Liver (tissue), 9 donors: ENCODE measurements around the gene CDCA4. TPM values are rescaled to one million over a fixed set of nuclear protein-coding genes. Genes with fewer than 3 reads are reported as not detected.

Experiments
- DNase-seq: peaks from one replicate; pipeline ENCODE4 v3.0.0-alpha.2; 2017; ENCODE audit warnings: low spot score
- H3K27ac ChIP-seq, 2 donors: one replicate each; pipeline ENCODE4 v1.7.0; 2013; ENCODE audit warnings: inconsistent platforms in 2 of 2, low read length in 2 of 2, control low read depth in 1 of 2, low read depth in 1 of 2, mild to moderate bottlenecking in 1 of 2
- H3K27me3 ChIP-seq, 4 donors: one replicate each; pipeline versions ENCODE4 v1.6.1 to v1.7.0; 2013; ENCODE audit warnings: low read length in 3 of 4, inconsistent platforms in 1 of 4, mild to moderate bottlenecking in 1 of 4, moderate library complexity in 1 of 4; ENCODE audit not compliant: control insufficient read depth in 4 of 4, insufficient read depth in 4 of 4
- H3K36me3 ChIP-seq, 4 donors: one replicate each; pipeline versions ENCODE4 v1.6.1 to v1.7.0; 2013; ENCODE audit warnings: low read length in 3 of 4, mild to moderate bottlenecking in 3 of 4, low read depth in 1 of 4, moderate library complexity in 1 of 4; ENCODE audit not compliant: control insufficient read depth in 4 of 4, insufficient read depth in 3 of 4
- H3K4me1 ChIP-seq, 4 donors: one replicate each; pipeline versions ENCODE4 v1.6.1 to v1.7.0; 2013; ENCODE audit warnings: low read length in 3 of 4, mild to moderate bottlenecking in 3 of 4, moderate library complexity in 1 of 4; ENCODE audit not compliant: control insufficient read depth in 4 of 4, insufficient read depth in 4 of 4
- H3K4me3 ChIP-seq, 3 donors: one replicate each; pipeline versions ENCODE4 v1.6.1 to v1.7.0; 2013; ENCODE audit warnings: low read length in 3 of 3, control low read depth in 1 of 3, low read depth in 1 of 3, mild to moderate bottlenecking in 1 of 3
- H3K9ac ChIP-seq, 2 donors: one replicate each; pipeline ENCODE4 v1.7.0; 2013; ENCODE audit warnings: low read length in 2 of 2, mild to moderate bottlenecking in 2 of 2, moderate library complexity in 2 of 2, control low read depth in 1 of 2, low read depth in 1 of 2
- H3K9me3 ChIP-seq, 4 donors: one replicate each; pipeline versions ENCODE4 v1.6.1 to v1.7.0; 2013; ENCODE audit warnings: low read length in 3 of 4; ENCODE audit not compliant: control insufficient read depth in 4 of 4
- ATF3 ChIP-seq: IDR thresholded peaks from 2 replicates; pipeline ENCODE4 v1.6.1; 2016; ENCODE audit warnings: antibody characterized with exemption
- EGR1 ChIP-seq, 2 donors: IDR thresholded peaks; 2 replicates each; pipeline ENCODE4 v1.6.1; 2016 to 2018; ENCODE audit warnings: antibody characterized with exemption in 2 of 2, low read depth in 2 of 2
- FOXA1 ChIP-seq: IDR thresholded peaks from 2 replicates; pipeline ENCODE4 v1.6.1; 2016; ENCODE audit warnings: antibody characterized with exemption
- FOXA2 ChIP-seq: IDR thresholded peaks from 2 replicates; pipeline ENCODE4 v1.6.1; 2016; ENCODE audit warnings: antibody characterized with exemption
- GABPA ChIP-seq, 2 donors: IDR thresholded peaks in 1 of 2; conservative IDR thresholded peaks in 1 of 2; 2 replicates each; pipeline ENCODE4 v1.6.1; 2016; ENCODE audit warnings: antibody characterized with exemption in 2 of 2, mild to moderate bottlenecking in 1 of 2, moderate library complexity in 1 of 2
- HNF4A ChIP-seq, 2 donors: conservative IDR thresholded peaks; 2 replicates each; pipeline ENCODE4 v1.6.1; 2016; ENCODE audit warnings: antibody characterized with exemption in 2 of 2, mild to moderate bottlenecking in 2 of 2
- HNF4G ChIP-seq: IDR thresholded peaks from 2 replicates; pipeline ENCODE4 v1.6.1; 2016; ENCODE audit warnings: antibody characterized with exemption
- JUND ChIP-seq, 2 donors: IDR thresholded peaks; 2 replicates each; pipeline ENCODE4 v1.6.1; 2016; ENCODE audit warnings: antibody characterized with exemption in 2 of 2
- NR2F2 ChIP-seq: IDR thresholded peaks from 2 replicates; pipeline ENCODE4 v1.6.1; 2016; ENCODE audit warnings: antibody characterized with exemption
- RAD21 ChIP-seq, 2 donors: IDR thresholded peaks; 2 replicates each; pipeline ENCODE4 v1.6.1; 2016; ENCODE audit warnings: antibody characterized with exemption in 2 of 2, mild to moderate bottlenecking in 2 of 2
- RXRA ChIP-seq, 2 donors: IDR thresholded peaks; 2 replicates each; pipeline ENCODE4 v1.6.1; 2017 to 2018; ENCODE audit warnings: antibody characterized with exemption in 2 of 2, mild to moderate bottlenecking in 1 of 2
- SP1 ChIP-seq: IDR thresholded peaks from 2 replicates; pipeline ENCODE4 v1.6.1; 2018; ENCODE audit warnings: antibody characterized with exemption, mild to moderate bottlenecking
- TAF1 ChIP-seq: conservative IDR thresholded peaks from 2 replicates; pipeline ENCODE4 v1.6.1; 2016; ENCODE audit warnings: antibody characterized with exemption, mild to moderate bottlenecking
- YY1 ChIP-seq: IDR thresholded peaks from 2 replicates; pipeline ENCODE4 v1.6.1; 2016; ENCODE audit warnings: antibody characterized with exemption, mild to moderate bottlenecking
- WGBS: extraction: QIAGEN DNeasy Blood & Tissue Kit; methylation state at CpG from one replicate; pipeline ENCODE4 v1.1.7; 2013; 5-methylcytosine and 5-hydroxymethylcytosine counted together
- polyA plus RNA-seq, 2 donors: library from polyadenylated mRNA; stranded (reverse) in 1 of 2; unstranded in 1 of 2; fragments of 200-250 nt in 1 of 2; fragments of >200 nt in 1 of 2; fragmentation: Nextera tagmentation in 1 of 2; extraction: Ambion mirVana in 1 of 2; gene quantifications; one replicate each; pipeline versions ENCODE4 v1.2.1 to v1.2.3, GENCODE V29; 2013 to 2015
- total RNA-seq, 2 donors: library from RNA; depleted of rRNA; stranded (reverse); fragments of >200 nt; gene quantifications; one replicate each; pipeline ENCODE4 v1.2.3, GENCODE V29; 2014
- TF ChIP-seq, protein P1 (sequence below): fragments of 150-350 bp; IDR thresholded peaks from 2 replicates; pipeline ENCODE4 v1.5.1; 2017; ENCODE audit warnings: improper control_type of control experiment, low read depth, low read length; ENCODE audit not compliant: missing input control
- TF ChIP-seq, protein P2 (sequence below): IDR thresholded peaks from 2 replicates; pipeline ENCODE4 v1.6.1; 2016; ENCODE audit warnings: antibody characterized with exemption
- TF ChIP-seq, protein P3 (sequence below): IDR thresholded peaks from 2 replicates; pipeline ENCODE4 v1.6.1; 2016; ENCODE audit warnings: antibody characterized with exemption
- donor health status: healthy.
- donor health status: healthy.
- donor health status: healthy.
- donor health status: healthy.
- donor health status: healthy.

CDCA4 gene
- total and polyA plus RNA-seq, 4 donors = 1.2 to 34.5 (median 2.7) TPM

GRCh38 chr14:104969741-104970230, 51.1 kb downstream of the CDCA4 start (continued):
- TF ChIP-seq JUND (IDR thresholded peaks at IDR 0.05) (no peak), FOXA1 (no peak), TAF1 (no peak)

GRCh38 chr14:104968541-104969401, 52.1 kb downstream of the CDCA4 start:
- no peak for TF ChIP-seq EGR1 (IDR thresholded peaks at IDR 0.05; ENCODE audit: low read depth in 2 of 2)
- TF ChIP-seq JUND (IDR thresholded peaks at IDR 0.05) = no peak
- TF ChIP-seq, protein P1, sequence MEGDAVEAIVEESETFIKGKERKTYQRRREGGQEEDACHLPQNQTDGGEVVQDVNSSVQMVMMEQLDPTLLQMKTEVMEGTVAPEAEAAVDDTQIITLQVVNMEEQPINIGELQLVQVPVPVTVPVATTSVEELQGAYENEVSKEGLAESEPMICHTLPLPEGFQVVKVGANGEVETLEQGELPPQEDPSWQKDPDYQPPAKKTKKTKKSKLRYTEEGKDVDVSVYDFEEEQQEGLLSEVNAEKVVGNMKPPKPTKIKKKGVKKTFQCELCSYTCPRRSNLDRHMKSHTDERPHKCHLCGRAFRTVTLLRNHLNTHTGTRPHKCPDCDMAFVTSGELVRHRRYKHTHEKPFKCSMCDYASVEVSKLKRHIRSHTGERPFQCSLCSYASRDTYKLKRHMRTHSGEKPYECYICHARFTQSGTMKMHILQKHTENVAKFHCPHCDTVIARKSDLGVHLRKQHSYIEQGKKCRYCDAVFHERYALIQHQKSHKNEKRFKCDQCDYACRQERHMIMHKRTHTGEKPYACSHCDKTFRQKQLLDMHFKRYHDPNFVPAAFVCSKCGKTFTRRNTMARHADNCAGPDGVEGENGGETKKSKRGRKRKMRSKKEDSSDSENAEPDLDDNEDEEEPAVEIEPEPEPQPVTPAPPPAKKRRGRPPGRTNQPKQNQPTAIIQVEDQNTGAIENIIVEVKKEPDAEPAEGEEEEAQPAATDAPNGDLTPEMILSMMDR = no peak
- TF ChIP-seq FOXA2 = no peak
- TF ChIP-seq, protein P2, sequence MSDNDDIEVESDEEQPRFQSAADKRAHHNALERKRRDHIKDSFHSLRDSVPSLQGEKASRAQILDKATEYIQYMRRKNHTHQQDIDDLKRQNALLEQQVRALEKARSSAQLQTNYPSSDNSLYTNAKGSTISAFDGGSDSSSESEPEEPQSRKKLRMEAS = no peak
- no peak for TF ChIP-seq TAF1
- TF ChIP-seq HNF4A (conservative IDR thresholded peaks at IDR 0.05) = no peak
- no peak for TF ChIP-seq HNF4G
- TF ChIP-seq, protein P3, sequence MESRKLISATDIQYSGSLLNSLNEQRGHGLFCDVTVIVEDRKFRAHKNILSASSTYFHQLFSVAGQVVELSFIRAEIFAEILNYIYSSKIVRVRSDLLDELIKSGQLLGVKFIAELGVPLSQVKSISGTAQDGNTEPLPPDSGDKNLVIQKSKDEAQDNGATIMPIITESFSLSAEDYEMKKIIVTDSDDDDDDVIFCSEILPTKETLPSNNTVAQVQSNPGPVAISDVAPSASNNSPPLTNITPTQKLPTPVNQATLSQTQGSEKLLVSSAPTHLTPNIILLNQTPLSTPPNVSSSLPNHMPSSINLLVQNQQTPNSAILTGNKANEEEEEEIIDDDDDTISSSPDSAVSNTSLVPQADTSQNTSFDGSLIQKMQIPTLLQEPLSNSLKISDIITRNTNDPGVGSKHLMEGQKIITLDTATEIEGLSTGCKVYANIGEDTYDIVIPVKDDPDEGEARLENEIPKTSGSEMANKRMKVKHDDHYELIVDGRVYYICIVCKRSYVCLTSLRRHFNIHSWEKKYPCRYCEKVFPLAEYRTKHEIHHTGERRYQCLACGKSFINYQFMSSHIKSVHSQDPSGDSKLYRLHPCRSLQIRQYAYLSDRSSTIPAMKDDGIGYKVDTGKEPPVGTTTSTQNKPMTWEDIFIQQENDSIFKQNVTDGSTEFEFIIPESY = no peak
- TF ChIP-seq RAD21 (IDR thresholded peaks at IDR 0.05) = no peak
- Histone ChIP-seq H3K9ac (no peak overlapping the region), H3K9me3 (no peaks in the 10 kb centered on the region), H3K36me3 (no peaks in the 10 kb centered on the region), H3K27me3 (peaks cover 0 to 3% (median under 1%) of the 10 kb centered on the region in 4 donors), H3K4me3 (no peak overlapping the region), H3K27ac (no peak overlapping the region), H3K4me1 (peaks cover 0 to 4% (median under 1%) of the 10 kb centered on the region in 4 donors)
- 48% methylated on average over 21 of the region's 21 CpGs for WGBS
- no peak for DNase-seq

DNA sequence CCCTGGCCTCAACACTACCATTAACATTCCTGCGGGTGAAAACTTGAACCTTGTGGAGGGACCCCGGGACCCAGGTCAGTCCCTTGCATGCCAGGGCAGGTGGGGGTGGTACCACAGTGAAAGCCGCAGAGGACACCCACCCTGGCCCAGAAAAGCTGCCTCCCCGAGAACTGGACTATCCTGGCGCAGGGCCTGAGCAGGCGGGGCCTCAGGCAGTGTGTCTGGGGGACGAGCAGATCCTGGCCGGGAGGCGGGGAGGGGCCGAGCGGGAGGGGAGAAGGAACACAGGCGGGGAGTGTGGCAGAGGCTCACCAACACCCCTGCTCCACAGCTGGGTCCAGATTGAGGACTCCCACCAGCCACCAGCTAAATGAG, 52.7 kb downstream of the CDCA4 start:
- Histone ChIP-seq H3K27me3 (peaks cover 0 to 3% (median under 1%) of the 10 kb centered on the region in 4 donors), H3K9ac (no peak overlapping the region), H3K4me3 (no peak overlapping the region), H3K36me3 (no peaks in the 10 kb centered on the region), H3K9me3 (no peaks in the 10 kb centered on the region), H3K4me1 (peaks cover 0 to 4% (median under 1%) of the 10 kb centered on the region in 4 donors), H3K27ac (no peak overlapping the region)
- no peak for DNase-seq
- WGBS = 15% methylated on average over 12 of the region's 12 CpGs
- TF ChIP-seq ATF3 (no peak), NR2F2 (no peak), YY1 (no peak), TAF1 (no peak), FOXA2 (no peak), HNF4A (conservative IDR thresholded peaks at IDR 0.05) (no peak), JUND (IDR thresholded peaks at IDR 0.05) (no peak), GABPA (IDR thresholded peaks at IDR 0.05 in 1 of 2, conservative IDR thresholded peaks at IDR 0.05 in 1 of 2) (no peak), HNF4G (no peak), SP1 (no peak), EGR1 (IDR thresholded peaks at IDR 0.05; ENCODE audit: low read depth in 2 of 2) (no peak), RAD21 (IDR thresholded peaks at IDR 0.05) (no peak), FOXA1 (no peak), RXRA (IDR thresholded peaks at IDR 0.05) (no peak)
- TF ChIP-seq, protein P3 = no peak
- TF ChIP-seq, protein P1 = no peak
